HG03045 (cell line): ENCODE results near the gene FBXL22.
A peak's percentile ranks its signal among the peaks of the same experiment; 100 is the strongest.

Experiments used
- ATAC-seq: cut with Tn5 transposase; IDR thresholded peaks from one replicate; pipeline ENCODE4 v1.9.1; 2021; ENCODE audit warnings: mild to moderate bottlenecking, moderate library complexity; ENCODE audit not compliant: unreplicated experiment

FBXL22 gene

DNA sequence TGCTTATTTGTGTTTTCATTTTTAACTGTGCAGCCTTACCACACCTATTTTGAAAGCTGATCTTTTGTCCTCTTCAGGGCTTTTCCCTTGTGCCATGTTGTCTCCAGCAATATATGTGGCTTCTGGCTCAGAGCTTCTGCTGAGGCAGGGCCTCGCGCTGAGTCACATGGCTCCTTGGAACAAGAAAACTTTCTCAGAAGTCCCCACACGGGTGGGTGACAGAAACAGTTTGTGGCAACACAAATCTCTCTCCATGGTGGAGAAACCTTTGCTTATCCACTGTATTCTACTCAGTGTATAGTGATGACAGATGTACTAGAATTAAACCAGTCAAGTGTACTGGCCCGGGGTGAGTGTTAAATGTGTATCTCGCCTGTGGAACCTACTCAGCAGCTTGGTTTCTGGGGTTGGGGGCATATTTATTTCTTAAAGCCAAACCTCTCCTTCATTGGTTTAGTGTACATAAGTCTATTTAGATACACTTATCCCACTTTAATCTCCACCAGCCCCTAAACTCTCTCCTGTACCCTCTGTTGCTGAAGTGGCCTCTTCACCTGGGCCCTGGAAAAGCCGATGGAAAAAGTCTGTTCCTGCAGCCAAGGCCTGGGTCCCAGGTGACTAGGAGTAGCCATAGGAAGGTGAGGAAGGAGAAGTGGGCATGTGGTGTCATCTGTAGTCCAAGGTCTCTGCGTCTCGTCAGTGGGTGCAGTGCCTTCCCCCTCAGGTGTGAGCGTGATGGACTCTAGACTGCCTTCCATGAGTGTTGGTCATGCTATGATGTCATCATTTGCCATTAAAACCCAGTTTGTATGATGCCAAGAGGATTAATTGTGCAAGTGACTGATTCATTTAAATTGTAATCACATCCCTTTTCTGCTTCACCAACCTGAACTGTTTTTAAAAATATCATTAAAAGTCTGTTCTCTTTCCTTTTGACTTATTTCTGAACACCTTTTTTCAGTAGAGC lies 3.2 kb upstream of the FBXL22 start:
- ATAC-seq = no peak

DNA sequence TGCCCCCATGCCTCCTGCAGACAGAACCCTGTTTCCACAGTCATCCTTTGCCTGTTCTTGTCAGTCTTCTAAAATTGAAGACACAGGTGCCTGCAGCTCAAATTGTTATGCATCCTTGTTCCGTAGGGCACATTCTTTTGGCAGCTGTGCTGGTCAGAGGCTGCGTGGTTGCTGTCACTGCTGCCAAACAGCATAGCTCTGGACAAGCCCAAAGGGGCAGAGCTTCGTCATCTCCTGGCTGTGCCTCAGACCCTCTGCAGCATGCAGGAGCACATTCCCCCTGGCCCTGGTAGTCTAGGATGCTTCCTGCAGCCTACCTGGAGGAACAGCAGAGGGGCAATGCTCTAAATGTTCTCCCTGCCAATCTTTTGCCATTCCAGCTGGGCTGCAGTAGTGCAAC lies 2.1 kb upstream of the FBXL22 start:
- ATAC-seq = no peak

DNA sequence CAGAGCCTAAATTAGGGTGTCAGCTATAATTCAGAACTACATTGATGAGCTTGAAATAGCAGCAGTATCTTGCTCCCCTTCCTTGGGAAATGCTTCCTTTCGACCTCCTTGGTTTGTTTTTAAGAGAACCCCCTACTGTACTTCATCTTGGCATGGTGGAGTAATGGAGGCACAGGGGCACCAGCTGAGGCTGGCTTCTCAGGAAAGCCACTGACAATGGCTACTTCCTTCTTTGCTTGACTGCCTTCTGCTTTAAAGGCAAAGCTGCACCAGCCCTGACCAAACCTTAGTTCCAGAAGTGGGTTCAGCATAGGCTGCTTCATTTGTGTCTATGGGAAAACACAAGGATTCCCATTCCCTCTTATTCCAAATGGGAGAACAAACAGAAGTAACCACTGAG lies 1.5 kb upstream of the FBXL22 start:
- ATAC-seq = no peak

DNA sequence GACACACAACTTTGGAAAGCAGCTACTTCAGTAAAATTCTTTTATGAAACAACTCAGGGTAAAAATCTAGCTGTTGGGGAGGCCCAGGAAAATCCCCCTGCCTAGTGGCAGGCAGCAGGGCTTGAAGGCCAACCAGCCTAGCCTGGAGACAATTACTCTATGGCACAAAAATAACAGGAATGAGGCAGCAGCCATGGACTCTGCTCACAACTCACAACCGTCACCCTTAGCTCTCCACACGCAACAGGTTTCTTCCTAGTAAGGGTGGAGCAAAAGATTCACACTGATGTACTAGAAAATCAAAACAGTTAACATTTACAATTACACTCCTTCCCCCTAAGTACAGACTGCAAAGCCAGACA lies 530 bp upstream of the FBXL22 start:
- ATAC-seq = no peak

DNA sequence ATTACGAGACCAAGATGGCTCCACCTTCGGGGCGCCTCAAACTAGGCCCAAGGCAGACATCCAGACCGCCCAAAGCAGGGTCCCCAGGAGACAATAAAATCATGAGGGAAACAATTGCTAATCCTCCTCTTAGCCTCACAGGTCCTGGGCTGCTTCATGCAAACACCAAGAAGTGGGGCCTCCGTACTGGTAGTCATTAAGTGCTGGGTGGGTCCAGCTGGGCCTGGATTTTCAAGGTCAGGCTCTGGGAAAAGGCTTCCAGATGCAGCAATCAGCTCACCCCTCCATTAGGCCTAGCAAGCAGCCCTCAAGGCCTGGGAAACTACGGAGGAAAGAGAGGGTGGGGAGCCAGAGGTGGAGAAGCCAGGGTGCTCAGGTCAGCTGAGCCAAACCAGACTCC lies 634 bp downstream of the FBXL22 start:
- ATAC-seq = no peak

DNA sequence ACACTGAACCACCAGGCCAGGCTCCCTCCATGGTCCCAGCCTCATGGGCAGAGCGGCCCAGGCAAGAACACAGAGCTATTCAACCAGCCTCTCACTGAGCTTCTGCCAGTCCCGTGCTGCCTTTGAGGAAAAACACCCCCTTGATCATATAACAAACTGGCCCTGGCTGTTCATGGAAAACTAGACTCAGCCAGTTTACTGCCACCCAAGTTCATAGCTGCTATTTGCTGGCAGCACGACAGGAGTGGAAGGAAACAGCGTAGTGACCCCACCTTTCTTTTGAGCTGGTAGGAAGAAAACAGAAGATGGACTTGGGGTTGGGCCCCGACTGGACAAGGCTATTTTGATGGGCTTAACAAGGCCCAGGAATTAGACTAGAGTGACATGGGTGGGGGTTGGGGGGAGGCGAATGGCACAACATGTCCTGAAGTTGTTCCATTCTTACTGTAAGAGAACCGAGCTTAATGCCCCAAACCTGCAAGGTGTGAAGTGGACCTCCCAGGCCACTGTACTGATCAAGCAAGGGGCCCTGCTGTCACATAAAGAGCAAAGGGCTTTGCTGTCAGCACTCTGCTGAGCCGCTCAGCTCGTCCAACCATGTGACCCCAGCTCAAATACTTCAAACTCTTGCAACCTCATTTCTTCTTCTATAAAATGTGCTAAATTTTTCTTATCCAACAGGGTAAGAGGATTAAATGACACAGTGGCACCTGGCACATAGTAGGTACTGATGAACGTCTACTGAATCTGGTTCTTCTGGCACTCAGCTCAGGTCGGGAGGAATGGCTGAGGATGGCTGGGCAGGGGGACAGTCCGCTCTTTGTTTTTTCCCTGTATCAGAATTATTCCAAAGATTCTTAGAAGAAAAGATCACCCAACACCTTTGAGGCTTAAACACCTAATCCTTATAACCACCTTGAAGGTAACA lies 1.6 kb downstream of the FBXL22 start:
- no peak for ATAC-seq

DNA sequence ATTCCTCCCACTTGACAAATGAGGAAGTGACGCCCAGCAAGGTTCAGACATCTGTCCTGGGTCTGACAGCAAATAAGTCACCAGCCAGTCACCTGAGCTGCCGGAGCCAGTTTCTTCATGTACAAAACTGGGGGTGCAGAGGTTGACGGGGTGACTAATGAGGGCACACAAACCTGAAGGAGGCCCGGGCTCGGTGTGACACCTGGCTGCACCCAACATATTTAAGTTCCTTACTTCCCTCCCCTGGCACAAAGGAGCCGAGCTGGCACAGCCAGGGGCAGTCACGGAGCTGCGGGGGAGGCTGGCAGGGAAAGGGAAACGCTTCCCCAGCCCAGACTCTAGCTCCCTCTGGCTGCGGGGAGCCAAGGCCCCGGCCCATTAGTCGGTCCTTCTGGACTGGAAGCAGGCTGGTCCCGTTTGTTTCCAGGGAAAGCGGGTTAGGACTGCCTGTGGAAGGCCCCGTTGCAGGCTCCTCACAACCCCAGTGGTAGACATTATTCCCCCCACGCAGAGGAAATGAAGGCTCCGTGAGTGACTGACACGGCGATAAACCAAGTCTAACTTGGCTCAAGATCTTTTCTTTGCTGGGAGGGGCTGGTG lies 2.3 kb downstream of the FBXL22 start:
- ATAC-seq = no peak

DNA sequence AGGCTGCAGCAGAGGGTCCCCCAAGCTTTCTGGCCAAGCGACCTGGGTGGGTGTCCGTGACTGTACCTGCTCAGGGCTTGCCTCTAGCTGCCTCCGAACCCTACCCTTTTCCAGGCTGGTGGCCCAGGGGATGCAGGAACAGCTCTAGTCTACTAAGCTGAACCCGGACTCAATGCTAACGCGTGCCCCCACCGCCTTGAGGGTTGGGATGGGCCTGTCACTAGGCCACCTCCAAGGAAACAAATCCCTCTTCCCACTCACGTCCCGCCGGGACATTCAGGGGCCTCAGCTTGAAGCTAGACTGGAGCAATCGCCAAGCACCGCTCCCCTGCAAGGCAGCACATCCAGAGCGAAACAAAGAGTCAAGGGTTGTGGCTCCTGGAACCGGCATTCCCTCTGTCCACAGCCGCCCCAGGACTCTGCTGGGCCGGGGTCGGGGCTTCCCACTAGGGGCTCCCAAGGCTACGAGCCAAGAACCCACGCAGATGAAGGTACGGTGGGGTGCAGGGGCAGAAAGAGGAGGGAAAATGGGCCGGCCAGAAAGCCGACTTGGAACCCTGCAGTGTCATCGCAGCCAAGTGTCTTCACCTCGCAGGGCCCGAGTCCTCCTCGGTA lies 2.9 kb downstream of the FBXL22 start:
- ATAC-seq = no peak

DNA sequence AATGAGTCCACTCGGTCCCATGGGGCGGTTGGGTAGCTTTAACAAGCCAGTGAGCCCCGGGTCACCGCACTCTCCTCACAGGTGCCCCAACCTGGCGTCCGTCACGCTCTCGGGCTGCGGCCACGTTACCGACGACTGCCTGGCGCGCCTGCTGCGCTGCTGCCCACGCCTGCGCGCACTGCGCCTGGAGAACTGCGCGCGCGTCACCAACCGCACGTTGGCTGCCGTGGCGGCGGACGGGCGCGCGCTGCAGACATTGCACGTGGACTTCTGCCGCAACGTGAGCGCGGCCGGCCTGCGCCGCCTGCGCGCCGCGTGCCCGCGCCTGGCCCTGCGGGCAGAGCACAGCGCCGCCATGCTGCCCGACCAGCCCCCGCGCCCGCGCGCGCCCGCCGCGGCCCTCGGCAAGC lies 3.4 kb downstream of the FBXL22 start:
- peak; percentile 66 for ATAC-seq

DNA sequence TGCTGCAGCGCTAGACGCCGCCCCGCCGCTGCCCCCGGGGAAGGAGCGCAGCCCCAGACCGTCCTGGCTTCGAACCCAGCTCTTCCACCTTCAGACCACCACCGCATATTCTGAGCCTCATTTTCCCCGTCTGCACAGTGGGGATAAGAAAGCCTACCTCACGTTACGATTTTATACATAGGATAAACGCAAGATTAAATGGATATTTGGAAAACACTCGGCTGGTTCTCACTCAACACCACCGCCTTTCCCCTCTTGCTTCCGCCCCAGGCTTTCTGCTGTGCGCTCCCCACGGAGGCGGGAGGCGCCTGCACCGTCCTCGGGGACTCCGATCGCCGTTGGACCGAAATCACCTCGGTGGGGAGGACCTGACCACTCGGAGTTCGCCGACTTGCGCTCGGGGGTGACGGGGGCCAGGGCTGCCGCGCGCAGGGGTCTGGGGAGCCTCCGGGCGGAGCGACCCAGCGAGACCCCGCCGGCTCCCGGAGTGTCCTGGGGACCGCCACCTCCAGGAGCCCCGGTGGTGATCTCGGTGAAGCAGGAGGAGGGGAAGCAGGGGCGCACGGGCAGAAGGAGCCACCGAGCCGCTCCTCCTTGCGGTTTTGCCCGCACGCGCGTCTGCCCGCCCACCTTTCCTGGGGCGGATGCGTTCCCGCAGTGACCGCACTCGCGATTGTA lies 4.0 kb downstream of the FBXL22 start:
- ATAC-seq = peak; percentile 12

DNA sequence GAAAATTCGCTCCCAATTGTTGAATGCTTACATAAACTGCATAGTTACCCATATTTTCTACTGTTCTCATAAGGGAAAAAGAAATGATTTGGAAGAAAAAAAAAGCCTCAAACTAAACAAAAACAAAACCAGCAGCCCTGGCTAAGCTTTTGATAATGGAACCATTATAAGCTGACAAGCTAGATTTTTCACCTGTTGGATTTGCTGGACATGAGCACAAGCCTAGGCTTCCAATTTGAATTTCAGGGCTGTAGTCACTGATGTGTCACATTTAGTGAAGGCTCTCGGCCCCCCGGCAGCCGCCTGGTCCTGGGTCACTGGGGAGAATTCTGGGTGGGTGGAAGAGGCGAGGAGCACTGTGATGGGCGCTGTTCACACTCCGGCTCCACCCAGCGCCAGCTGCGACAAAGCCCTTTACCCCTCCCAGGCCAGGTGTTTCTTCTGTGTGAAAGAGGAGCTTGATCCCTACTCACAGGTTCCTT lies 4.6 kb downstream of the FBXL22 start:
- ATAC-seq = no peak

DNA sequence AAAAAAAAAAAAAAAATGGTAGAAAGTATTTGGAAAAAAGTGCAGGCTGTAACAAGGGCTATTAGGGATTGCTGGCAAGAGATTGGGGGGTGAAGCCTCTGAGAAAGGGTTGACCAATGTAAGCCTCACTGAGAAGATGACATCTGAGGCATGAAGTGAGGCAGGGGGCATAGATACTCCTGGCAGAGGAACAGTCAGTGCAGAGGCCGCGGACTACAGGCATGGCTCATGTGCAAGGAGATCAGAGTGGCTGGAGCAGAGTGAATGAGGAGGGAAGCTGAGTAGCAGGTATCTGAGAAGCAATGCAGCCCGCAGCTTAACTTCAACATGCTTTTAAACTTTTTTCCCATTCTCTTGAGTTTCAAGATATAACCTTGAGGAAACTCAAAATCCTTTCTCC lies 5.4 kb downstream of the FBXL22 start:
- no peak for ATAC-seq

DNA sequence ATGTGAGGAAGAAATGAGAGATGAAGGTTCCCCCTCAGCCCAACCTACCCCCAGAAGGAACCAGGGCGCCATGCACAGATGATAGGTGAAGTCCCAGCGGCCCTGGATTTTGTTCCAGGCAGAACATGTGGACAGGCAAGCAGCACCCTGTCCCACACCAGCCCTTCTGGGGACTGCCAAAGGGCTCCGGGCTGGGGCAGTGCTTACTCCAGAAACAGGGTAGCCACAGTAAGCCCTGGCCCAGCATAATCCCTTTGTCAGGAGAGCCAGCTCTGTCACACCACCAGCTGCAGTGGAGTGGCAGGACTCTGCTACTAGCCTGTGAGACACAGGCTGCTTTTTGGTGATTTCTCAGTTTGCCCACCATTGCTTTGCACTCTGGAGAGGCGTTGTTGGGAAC lies 6.3 kb downstream of the FBXL22 start:
- ATAC-seq = no peak

DNA sequence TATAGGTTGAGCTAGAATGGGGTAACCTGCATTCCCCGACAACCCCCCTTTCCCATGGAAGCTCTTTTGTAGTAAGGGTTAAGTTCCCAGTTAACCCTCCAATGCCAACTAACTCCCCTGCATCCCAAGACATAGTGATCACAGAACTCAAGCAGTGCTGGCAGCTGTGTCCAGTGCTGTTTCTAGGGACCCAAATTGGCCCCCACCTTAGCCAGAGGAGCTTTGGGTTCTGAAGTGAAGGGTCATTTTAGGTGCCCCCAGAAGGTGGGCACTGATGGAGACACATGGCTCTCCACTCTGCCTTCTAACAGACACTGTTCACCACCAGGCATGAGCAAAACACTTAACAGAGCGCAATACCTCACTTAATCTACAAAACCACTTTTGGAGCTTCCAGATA lies 7.1 kb downstream of the FBXL22 start:
- ATAC-seq = no peak

DNA sequence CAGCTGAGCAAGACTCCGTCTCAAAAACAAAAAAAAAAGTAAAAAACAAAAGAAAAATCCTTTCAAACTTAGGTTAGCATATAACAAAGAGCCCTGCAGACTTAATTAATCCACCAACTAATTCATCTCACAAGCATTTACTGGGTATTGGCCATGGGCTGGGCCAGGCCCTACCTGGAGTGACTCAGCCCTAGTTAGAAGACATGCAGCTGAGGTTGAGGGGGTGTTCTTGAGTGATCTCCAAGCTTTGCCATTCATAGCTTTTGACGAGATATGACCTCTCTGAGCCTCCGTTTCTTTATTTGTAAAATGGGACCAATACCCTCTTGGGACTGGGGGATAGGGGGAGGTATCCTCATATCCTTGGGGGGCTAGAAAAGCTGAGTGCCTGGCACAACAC lies 7.8 kb downstream of the FBXL22 start:
- ATAC-seq = no peak

DNA sequence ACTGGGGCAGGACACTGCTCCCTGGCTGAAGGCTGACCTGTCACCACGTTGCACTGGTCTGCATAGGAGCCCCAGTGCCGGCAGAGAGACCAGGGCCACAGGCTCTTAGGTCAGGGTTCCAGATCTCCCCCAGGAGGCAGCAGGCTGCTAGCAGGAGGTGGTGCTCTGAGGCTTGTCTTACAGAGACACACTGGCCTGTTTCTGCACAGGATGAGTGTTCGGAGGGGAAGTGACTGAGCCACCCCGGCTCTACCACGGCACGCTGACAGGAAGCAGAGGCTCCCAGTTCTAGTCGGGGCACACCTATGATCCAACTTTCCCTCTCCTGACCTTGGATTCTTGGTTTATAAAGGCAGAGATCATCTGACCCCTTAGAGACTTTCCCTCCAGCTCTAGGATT lies 8.6 kb downstream of the FBXL22 start:
- ATAC-seq = no peak

DNA sequence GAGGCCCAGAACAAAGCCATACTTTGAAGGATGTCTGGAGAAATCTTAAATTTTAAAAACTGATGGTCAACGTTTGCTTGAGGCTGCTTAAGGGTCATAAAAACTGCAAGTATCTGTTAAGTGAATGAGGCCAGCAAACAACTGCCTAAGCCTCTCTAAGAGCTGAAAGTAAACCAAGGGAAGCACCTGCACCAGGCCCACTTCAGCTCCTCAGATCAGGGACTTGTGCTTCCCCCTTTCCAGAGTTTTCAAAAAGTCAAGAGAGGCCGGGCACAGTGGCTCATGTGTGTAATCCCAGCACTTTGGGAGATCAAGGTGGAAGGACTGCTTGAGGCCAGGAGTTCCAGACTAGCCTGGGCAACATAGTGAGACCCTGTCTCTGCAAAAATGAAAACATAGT lies 9.1 kb downstream of the FBXL22 start:
- ATAC-seq = no peak

DNA sequence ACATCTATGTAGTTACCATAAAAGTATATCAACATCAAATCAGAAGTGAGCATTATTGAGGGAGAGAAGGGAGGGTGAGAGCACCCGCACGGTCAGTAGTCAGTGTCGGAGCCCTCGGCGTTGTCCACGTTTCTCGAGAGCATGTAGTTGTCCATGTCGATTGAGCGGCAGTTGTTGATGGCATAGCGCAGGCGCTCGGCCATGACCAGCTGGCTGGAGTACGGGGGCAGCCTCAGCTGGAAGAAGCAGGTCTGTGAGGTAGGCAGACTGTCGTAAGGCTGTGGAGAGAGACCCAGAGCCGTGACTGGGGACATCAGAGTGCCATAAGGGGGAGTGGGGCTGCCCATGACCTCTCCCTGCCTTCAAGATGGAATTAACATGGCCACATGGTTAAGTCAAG lies 11.8 kb downstream of the FBXL22 start:
- ATAC-seq = no peak

DNA sequence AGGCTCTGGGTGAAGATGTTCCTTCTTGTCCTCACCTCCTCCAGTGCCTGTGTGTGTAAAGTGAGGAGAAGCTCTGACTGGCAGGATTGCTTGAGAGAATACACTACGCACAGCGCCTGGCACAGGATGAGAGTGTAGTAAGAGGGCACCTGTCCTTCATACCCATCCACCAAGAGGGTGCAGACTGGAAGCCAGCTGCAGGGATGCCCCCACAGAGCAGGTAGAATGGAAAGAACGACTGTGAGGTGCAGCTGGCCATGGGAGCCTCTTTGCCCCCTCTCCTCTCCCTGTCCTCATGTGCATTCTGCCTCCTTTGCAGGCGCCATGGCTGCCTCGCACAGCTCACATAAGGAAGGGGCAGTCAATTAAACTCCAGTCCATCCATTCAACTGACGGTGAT lies 12.3 kb downstream of the FBXL22 start:
- no peak for ATAC-seq

DNA sequence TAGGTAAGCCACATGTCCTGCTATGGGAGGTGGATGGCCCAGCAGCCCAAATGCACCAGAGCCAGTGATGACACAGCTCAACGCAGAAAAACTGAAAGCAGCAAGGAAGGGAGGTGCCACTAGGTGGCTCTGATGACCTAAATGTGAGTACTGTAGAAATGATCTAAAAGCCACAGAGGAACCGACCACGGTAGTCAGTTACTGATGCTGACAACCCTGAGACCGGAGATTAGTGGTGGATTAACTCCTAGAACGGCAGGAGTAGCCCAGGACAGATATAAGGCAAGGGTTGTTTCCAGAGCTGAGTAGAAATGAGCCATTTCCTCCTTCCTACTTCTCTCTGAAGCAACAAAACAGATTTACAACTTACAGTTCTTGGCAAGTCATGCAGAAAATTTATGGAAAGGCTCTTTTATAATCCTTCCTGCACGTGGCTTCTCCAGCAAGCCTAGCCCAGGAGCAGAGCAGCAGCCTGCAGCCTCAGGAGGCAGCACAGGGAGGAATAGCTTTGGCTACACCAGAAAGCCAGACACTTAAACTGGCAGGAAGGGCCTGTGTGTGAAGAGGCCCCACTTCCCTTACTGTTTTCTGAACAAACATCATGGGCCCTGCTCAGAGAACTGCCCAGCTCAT lies 13.1 kb downstream of the FBXL22 start:
- no peak for ATAC-seq
